H1 (cell line): Measurements from ENCODE around the gene PCNX3. TPM values are rescaled to one million over a fixed set of nuclear protein-coding genes. Genes with fewer than 3 reads are reported as not detected.

Source experiments
- CTCF ChIA-PET: fragments of 300-600 bp; sonication (Branson Sonifier 250); formaldehyde crosslinking; loops from one replicate; lab custom pipeline; 2021; ENCODE audit not compliant: partially characterized antibody; lab: Charles Lee
- POLR2A ChIA-PET: fragments of 300-600 bp; sonication (Branson Sonifier 250); formaldehyde crosslinking; loops from one replicate; lab custom pipeline; 2021; ENCODE audit warnings: inconsistent platforms; ENCODE audit not compliant: partially characterized antibody; lab: Charles Lee
- DNase-seq, 2 experiments: peaks; one replicate each; pipeline versions ENCODE4 v3.0.0 to v3.0.0-alpha.2; 2010 to 2022; ENCODE audit warnings: low spot score in 2 of 2, low read depth in 1 of 2, mixed read lengths in 1 of 2
- FAIRE-seq: peaks from 2 replicates; lab custom pipeline; 2011; peaks lifted over from hg19 to GRCh38; lab: Jason Lieb, UNC
- H2AFZ ChIP-seq: 2 replicates; pipeline ENCODE4 v1.8.1; 2012; ENCODE audit warnings: low read length, inconsistent platforms
- H2AK5ac ChIP-seq: 2 replicates; pipeline ENCODE4 v1.6.1; 2013; ENCODE audit warnings: low read depth, low read length
- H2BK120ac ChIP-seq: replicated peaks from 2 replicates; pipeline ENCODE3; 2013; ENCODE audit warnings: low read depth, low read length, inconsistent platforms
- H2BK12ac ChIP-seq: 2 replicates; pipeline ENCODE4 v1.6.1; 2013; ENCODE audit warnings: low read depth, low read length
- H2BK15ac ChIP-seq: 2 replicates; pipeline ENCODE4 v1.6.1; 2013; ENCODE audit warnings: low read length
- H2BK20ac ChIP-seq: 2 replicates; pipeline ENCODE4 v1.6.1; 2013; ENCODE audit warnings: low read length
- H2BK5ac ChIP-seq: 2 replicates; pipeline ENCODE4 v1.6.1; 2013; ENCODE audit warnings: low read depth, low read length
- H3K14ac ChIP-seq: 2 replicates; pipeline ENCODE4 v1.6.1; 2013; ENCODE audit warnings: inconsistent platforms; ENCODE audit not compliant: insufficient read length
- H3K18ac ChIP-seq: 2 replicates; pipeline ENCODE4 v1.6.1; 2013; ENCODE audit warnings: low read length; ENCODE audit errors: extremely low read depth
- H3K23ac ChIP-seq: 2 replicates; pipeline ENCODE4 v1.6.1; 2013; ENCODE audit warnings: inconsistent platforms; ENCODE audit not compliant: insufficient read length
- H3K23me2 ChIP-seq: 2 replicates; pipeline ENCODE4 v1.6.1; 2013; ENCODE audit warnings: low read depth, low read length
- H3K27ac ChIP-seq: 2 replicates; pipeline ENCODE4 v1.6.1; 2011; ENCODE audit warnings: low read depth, low read length, inconsistent platforms
- H3K27me3 ChIP-seq, 4 experiments: replicated peaks in 1 of 4; 1 replicate in 1 of 4; 2 replicates in 3 of 4; pipeline versions ENCODE4 v1.6.1 to v1.8.1; 2011 to 2013; ENCODE audit warnings: low read length in 3 of 4, mild to moderate bottlenecking in 3 of 4, inconsistent platforms in 2 of 4, mixed read lengths in 2 of 4, moderate library complexity in 1 of 4; ENCODE audit not compliant: control insufficient read depth in 3 of 4, insufficient read depth in 3 of 4; ENCODE audit errors: extremely low read depth in 1 of 4
- H3K36me3 ChIP-seq, 4 experiments: 2 replicates each; pipeline versions ENCODE4 v1.6.1 to v1.8.1; 2011 to 2013; ENCODE audit warnings: mild to moderate bottlenecking in 4 of 4, low read length in 3 of 4, moderate library complexity in 2 of 4, control low read depth in 1 of 4, inconsistent platforms in 1 of 4; ENCODE audit not compliant: insufficient read depth in 4 of 4, control insufficient read depth in 2 of 4
- H3K4ac ChIP-seq: replicated peaks from 2 replicates; pipeline ENCODE3; 2013; ENCODE audit warnings: low read length, low read depth, mixed read lengths, inconsistent platforms; ENCODE audit not compliant: insufficient read length
- H3K4me1 ChIP-seq, 4 experiments: replicated peaks in 1 of 4; 1 replicate in 1 of 4; 2 replicates in 3 of 4; pipeline versions ENCODE4 v1.6.1 to v1.8.1; 2011 to 2013; ENCODE audit warnings: low read length in 3 of 4, inconsistent platforms in 2 of 4, mixed read lengths in 1 of 4; ENCODE audit not compliant: insufficient read depth in 4 of 4, control insufficient read depth in 3 of 4
- H3K4me2 ChIP-seq, 2 experiments: 2 replicates each; pipeline versions ENCODE4 v1.6.1 to v1.8.1; 2011 to 2013; ENCODE audit warnings: low read depth in 2 of 2, low read length in 2 of 2, control low read depth in 1 of 2, inconsistent platforms in 1 of 2, mild to moderate bottlenecking in 1 of 2; ENCODE audit not compliant: insufficient read depth in 1 of 2
- H3K4me3 ChIP-seq, 4 experiments: fragments of 200-600, 300-600 bp in 1 of 4; sonication (generic), shearing (Covaris generic), sonication (Bioruptor Twin) in 1 of 4; 2 replicates each; pipeline versions ENCODE4 v1.5.1 to v1.8.1; 2011 to 2016; ENCODE audit warnings: low read length in 4 of 4, low read depth in 3 of 4, control low read depth in 2 of 4, inconsistent platforms in 2 of 4, mild to moderate bottlenecking in 2 of 4, mixed read lengths in 1 of 4, moderate library complexity in 1 of 4; ENCODE audit not compliant: insufficient read depth in 2 of 4; ENCODE audit errors: extremely low read depth in 1 of 4
- H3K56ac ChIP-seq: replicated peaks from 2 replicates; pipeline ENCODE3; 2013; ENCODE audit warnings: low read depth, mild to moderate bottlenecking, mixed read lengths, low read length, inconsistent platforms; ENCODE audit not compliant: insufficient read length
- H3K79me1 ChIP-seq: 2 replicates; pipeline ENCODE4 v1.6.1; 2013; ENCODE audit warnings: low read depth, low read length, control low read depth
- H3K79me2 ChIP-seq, 2 experiments: 2 replicates each; pipeline versions ENCODE4 v1.6.1 to v1.8.1; 2012 to 2013; ENCODE audit warnings: low read length in 2 of 2, mild to moderate bottlenecking in 2 of 2, inconsistent platforms in 1 of 2; ENCODE audit not compliant: insufficient read depth in 2 of 2, control insufficient read depth in 1 of 2
- H3K9ac ChIP-seq, 4 experiments: replicated peaks in 1 of 4; 1 replicate in 1 of 4; 2 replicates in 3 of 4; pipeline versions ENCODE4 v1.6.1 to v1.8.1; 2011 to 2013; ENCODE audit warnings: low read depth in 3 of 4, low read length in 3 of 4, control low read depth in 2 of 4, mild to moderate bottlenecking in 2 of 4, moderate library complexity in 2 of 4, inconsistent platforms in 1 of 4; ENCODE audit errors: extremely low read depth in 1 of 4
- H3K9me3 ChIP-seq, 2 experiments: 2 replicates each; pipeline versions ENCODE4 v1.6.1 to v1.8.1; 2012 to 2013; ENCODE audit warnings: mild to moderate bottlenecking in 2 of 2, moderate library complexity in 2 of 2, control low read depth in 1 of 2, inconsistent platforms in 1 of 2, low read depth in 1 of 2, low read length in 1 of 2, mixed read lengths in 1 of 2; ENCODE audit not compliant: insufficient read depth in 2 of 2
- H4K20me1 ChIP-seq, 2 experiments: replicated peaks in 1 of 2; 2 replicates each; pipeline versions ENCODE3 to v1.8.1; 2011 to 2013; ENCODE audit warnings: inconsistent platforms in 2 of 2, low read length in 2 of 2, mild to moderate bottlenecking in 1 of 2; ENCODE audit not compliant: insufficient read depth in 2 of 2, control insufficient read depth in 1 of 2
- H4K5ac ChIP-seq: 2 replicates; pipeline ENCODE4 v1.6.1; 2013; ENCODE audit warnings: low read length, low read depth, mixed read lengths, inconsistent platforms; ENCODE audit not compliant: insufficient read length
- H4K8ac ChIP-seq: 2 replicates; pipeline ENCODE4 v1.8.0; 2013; ENCODE audit warnings: mild to moderate bottlenecking, moderate library complexity, low read length, inconsistent platforms; ENCODE audit not compliant: insufficient read depth; ENCODE audit errors: extremely low read depth
- H4K91ac ChIP-seq: replicated peaks from 2 replicates; pipeline ENCODE3; 2013; ENCODE audit warnings: low read length, mixed read lengths, inconsistent platforms; ENCODE audit not compliant: insufficient read length
- TCF12 ChIP-seq: IDR thresholded peaks from 2 replicates; pipeline ENCODE4 v1.6.1; 2011; ENCODE audit warnings: low read depth, mild to moderate bottlenecking, low read length
- WGBS, 2 experiments: shearing (Covaris generic) in 1 of 2; methylation state at CpG; one replicate each; pipeline versions ENCODE4 v1.1.6 to v1.1.7; 2013 to 2015; ENCODE audit warnings: low lambda C conversion rate in 2 of 2, mixed read lengths in 2 of 2, inconsistent platforms in 1 of 2, low coverage in 1 of 2, missing lambda C conversion rate in 1 of 2; ENCODE audit not compliant: insufficient replicate concordance in 2 of 2, insufficient coverage in 1 of 2, insufficient read length in 1 of 2; ENCODE audit errors: extremely low coverage in 1 of 2, missing lambda C conversion rate in 1 of 2; 5-methylcytosine and 5-hydroxymethylcytosine counted together
- polyA plus RNA-seq, 7 experiments: library from polyadenylated mRNA; depleted of rRNA in 3 of 7; stranded (reverse) in 5 of 7; unstranded in 2 of 7; fragments of >200 nt in 5 of 7; fragments of 200-250 nt in 2 of 7; gene quantifications; 1 replicate in 5 of 7; 2 replicates in 1 of 7; 4 replicates in 1 of 7; pipeline versions ENCODE4 v1.2.1 to v1.2.3, GENCODE V29; 2011 to 2013; ENCODE audit warnings: missing spikeins in 2 of 7, mixed read lengths in 2 of 7
- total RNA-seq: library from RNA; stranded (reverse); fragmentation: NEBNext Ultra II Directional; extraction: Animal tissue kit (Norgen Biotek cat#: 25700); gene quantifications from 2 replicates; pipeline ENCODE4 v1.2.1, GENCODE V29; 2021

Gene PCNX3
- total and polyA plus RNA-seq, 2 of the 8 experiments (the other 6 are each of a cell fraction or from before 2014, with no cell fraction given), result 27.2 to 38.8 TPM

GRCh38 chr11:65634440-65634839, 18.9 kb downstream of the PCNX3 start:
- WGBS, 2 experiments, result 91% methylated on average over 11 of the region's 11 CpGs; no CpG with 5 or more reads in 1 of the 2 experiments
- Histone ChIP-seq H3K36me3 (peaks cover 4 to 44% (median 29%) of the 10 kb centered on the region in 4 experiments; a peak in 7 of 8 replicates), H3K4me3 (no peak overlapping the region), H3K9ac (no peak overlapping the region), H2AK5ac (no peak overlapping the region), H3K4ac (no peak overlapping the region), H3K56ac (no peak overlapping the region), H4K20me1 (peaks cover 0 to 13% of the 10 kb centered on the region in 2 experiments), H4K8ac (no peak overlapping the region), H2BK20ac (no peak overlapping the region), H2BK5ac (no peak overlapping the region), H3K27me3 (no peaks in the 10 kb centered on the region), H3K79me1 (peaks cover 4% of the 10 kb centered on the region; the same call in 1 of the 2 replicates), H3K23me2 (peaks cover 3% of the 10 kb centered on the region; the same call in 1 of the 2 replicates), H4K91ac (no peak overlapping the region), H2BK15ac (no peak overlapping the region), H3K14ac (no peak overlapping the region), H3K27ac (no peak overlapping the region), H2AFZ (no peak overlapping the region), H3K4me2 (no peak overlapping the region), H3K4me1 (peaks cover 3 to 15% (median 8%) of the 10 kb centered on the region in 4 experiments), H3K18ac (no peak overlapping the region), H3K23ac (no peak overlapping the region), H3K79me2 (no peaks in the 10 kb centered on the region), H2BK120ac (no peak overlapping the region), H2BK12ac (no peak overlapping the region), H3K9me3 (no peaks in the 10 kb centered on the region), H4K5ac (no peak overlapping the region)
- POLR2A ChIA-PET, result interaction anchor here (1.7 to 6.9 kb wide), 4 partner anchors 9 to 16 kb away, joined by 4 to 40 read pairs (median 7); no protein-coding TSS in a partner anchor
- CTCF ChIA-PET, result interaction anchor here (1.6 to 2.4 kb wide), 2 partner anchors 9 to 25 kb away, joined by 3 to 9 read pairs; no protein-coding TSS in a partner anchor
- TF ChIP-seq TCF12, result no peak
- no peak for FAIRE-seq
- DNase-seq, result no peak
